NCI-H748 (cell line): ENCODE data around the gene CABP2.

ENCODE experiments used
- DNase-seq: peaks from one replicate; lab custom pipeline; 2025; ENCODE audit not compliant: unreplicated experiment; lab: John Stamatoyannopoulos, UW

CABP2 gene

DNA sequence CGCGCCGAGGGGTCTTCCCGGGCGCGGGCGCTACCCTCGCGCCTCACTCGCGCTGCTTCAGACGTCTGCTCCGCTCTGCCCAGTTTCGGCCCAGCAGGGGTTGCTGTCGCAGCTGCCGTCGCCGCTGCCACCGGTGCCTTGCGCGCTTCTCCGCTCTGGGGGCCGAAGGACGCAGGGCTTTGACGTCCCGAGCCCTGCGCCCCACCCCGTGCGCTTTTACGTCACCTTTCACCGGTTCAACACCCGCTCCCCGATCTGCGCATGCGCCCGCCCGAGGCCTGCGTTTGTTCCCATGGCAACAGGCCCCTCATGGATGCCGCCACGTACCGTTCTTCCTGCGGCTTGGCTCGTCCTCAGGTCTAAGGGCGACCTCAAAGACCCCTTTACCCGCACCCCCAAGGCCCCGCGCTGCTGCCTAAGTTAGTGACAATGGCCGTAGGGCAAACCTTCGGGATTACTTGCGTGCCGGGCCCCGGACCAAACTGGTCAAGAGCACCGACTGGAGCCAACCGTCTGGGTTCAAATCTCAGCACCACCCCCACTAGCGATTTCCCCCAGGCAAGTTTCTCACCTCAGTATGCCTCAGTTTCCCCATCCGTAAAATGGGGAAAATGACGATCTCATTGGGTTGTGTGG lies 14.6 kb downstream of the CABP2 start:
- DNase-seq, result peak; percentile 98

DNA sequence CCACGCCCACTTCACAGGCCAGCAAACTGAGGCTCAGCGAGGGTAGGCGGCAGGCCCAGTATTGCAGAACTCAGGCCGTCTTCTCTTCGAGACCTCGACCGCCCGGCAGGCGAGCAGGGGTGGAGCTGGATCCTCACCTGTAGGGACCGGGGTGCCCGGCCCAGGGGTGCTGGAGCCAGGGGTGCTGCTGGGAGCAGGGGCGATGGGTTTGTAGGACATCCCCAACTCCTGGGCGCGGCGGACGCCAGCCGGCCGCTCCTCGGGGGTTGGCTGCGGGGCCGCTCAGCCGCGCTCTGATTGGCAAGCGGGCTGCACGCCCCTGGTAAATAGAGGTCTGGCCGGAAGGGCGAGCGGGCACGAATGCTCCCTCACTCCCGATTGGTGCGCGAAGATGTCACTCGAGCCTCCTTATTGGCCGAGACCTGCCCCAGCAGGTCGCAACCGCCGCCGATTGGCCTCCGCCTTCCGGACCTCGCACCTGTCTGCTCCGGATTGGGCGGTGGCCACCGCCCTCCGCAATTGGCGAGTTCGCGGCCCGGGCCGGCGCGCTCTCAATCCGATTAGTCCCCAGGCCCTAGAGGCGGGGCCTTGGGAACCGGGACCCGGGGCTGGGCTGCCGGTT lies 15.3 kb downstream of the CABP2 start, which contains the start of gene CDK2AP2:
TSS of gene CDK2AP2 (minus strand) at position 299 of the 622 bp plus-strand sequence. CDS start at position 219, 80 bp downstream.
- peak; percentile 100 for DNase-seq

- peak; percentile 60 for DNase-seq
Observed at GRCh38 chr11:67507242-67507863, 15.9 kb downstream of the CABP2 start.

- no peak for DNase-seq
Observed at GRCh38 chr11:67506426-67507051, 16.7 kb downstream of the CABP2 start.

GRCh38 chr11:67505605-67506396 lies 17.4 kb downstream of the CABP2 start:
- DNase-seq, result peak; percentile 93

GRCh38 chr11:67504950-67505581 lies 18.2 kb downstream of the CABP2 start, which contains the start of gene PITPNM1:
Gene PITPNM1, minus strand, starts transcription at chr11:67505363. Its CDS starts 1,183 bp downstream, at chr11:67504180.
- peak; percentile 76 for DNase-seq

DNA sequence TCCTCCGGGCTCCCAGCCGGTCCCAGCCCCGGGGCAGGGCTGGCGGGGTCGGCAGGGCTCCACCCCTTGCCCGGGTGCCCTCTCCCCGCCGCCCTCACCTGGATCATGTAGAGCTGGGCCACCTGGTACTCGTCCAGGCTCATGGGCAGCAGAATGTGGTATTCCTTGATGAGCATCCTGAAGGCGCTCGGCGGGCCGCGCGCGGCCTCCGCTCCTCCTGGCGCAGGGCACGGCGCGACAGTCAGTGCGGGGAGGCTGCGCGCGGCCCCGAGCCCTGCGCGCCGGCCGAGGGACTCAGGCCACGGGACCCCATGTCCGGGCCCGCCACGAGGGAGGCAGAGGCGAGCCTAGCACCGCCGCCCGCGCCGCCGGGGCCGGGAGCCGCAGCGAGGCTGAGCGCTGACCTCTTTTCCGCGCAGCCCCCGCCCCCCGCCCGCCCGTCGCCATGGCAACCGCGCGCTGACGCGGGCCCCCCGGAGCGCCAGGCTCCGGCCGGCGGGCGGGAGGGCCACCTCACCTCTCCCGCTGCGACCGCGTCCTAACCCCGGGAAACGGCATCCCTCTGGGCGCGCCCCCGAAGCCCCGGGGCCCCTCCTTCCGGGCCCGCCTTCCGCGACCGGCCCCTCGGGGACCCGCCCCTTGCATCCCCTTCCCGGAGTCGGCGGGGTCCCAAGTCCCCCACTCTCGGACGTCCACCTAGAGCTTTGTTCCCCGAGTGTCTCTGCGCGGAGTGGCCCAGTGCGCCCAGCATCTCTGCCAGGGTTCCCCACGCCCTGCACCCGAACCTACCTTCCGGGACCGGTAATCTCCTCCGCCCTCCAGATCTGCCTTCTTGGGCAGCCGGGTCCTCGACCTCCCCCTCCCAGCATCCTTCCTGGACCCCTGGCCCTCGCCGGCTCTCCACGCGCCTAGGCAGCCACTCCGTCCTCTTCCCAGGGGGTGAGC lies 19.0 kb downstream of the CABP2 start:
- DNase-seq, result peak; percentile 59

DNA sequence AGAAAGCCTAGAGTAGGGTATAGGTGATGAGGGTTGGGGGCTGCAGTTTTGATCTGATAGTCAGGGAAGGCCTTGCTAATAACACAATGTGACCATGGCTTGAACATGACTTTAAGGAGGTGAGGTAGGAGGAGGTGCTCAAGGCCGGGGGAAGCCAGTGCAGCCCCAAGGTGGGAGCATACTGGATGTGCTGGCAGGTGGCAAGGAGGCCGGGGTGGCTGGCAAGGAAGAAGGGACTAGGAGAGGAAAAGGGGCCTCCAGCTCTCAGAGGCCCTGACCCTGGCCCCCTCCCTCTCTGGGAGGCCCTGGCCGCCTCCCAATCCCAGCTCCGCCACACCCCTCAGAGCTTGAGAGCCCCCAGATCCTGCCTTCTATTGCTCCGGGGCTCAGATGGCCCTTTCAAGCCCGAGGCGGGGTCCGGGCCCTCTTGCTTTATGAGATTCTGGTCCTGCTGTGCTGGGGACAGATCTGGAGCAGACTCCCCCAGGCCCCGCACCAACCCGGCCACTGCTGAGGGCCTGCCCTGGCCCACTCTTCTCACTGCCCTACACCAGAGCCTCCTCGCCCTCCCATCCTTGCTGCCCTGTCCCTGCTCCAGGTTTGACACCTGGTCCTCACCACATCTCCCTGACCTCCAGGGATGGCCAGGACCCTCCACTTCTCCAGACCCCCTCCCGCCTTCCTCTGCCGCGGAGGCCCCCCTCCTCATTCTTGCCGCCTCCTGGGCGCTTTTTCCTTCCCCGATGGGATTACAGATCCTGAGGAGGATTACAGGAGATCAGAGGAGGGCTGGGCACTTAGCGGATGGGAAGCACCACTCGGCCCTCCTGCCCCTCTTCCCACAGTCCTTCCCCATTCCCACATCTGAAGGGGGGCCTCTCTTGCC lies 19.9 kb downstream of the CABP2 start:
- DNase-seq, result no peak

DNA sequence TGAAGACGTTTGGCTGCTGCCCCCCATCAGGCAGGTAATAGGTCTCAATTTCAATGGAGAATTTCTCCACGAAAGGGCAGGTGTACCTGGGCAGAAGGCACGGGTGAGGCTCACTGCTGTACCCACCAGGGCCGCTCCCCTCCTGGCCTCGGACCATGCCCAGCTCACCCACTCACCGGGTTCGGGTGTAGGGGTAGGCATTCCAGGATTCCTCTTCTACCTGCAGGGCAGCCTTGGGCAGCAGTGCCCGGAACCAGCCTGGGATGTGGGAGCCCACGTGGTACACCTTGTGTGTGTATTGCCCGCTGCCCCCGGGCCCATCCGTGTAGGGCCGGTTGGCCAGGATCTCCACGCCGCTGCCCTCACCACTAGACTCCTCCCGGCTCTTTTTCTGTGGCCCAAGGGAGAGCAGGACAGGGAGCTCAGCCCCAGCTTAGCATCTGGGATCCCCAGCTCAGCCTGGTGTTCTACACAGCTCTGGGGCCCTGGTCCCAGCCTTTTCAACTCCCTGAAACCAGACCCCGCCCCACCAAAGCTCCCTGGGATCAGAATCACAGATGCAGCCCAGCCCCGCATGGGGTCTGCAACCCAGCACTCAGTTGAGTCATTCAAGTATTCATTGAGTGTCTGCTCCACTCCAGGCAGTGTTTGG lies 20.8 kb downstream of the CABP2 start:
- DNase-seq, result no peak

- no peak for DNase-seq
Observed at GRCh38 chr11:67501854-67502253, 21.4 kb downstream of the CABP2 start.

GRCh38 chr11:67500831-67501715 lies 22.2 kb downstream of the CABP2 start:
- DNase-seq, result no peak

DNA sequence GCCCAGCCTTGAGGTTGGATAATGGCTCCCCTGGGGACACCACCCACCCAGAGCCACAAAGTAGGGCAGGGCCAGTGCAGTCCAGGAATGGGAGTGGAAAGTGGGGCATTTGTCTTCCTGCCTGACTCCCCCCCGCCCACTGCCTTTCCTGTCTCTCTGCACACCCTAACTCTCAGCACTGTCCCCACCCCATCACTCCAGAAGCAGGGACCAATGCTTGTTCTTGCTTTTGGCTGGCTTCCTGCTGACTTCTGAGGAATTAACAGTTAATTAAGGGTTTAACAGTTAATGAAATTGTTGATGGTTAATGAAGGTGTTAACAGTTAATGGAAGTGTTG lies 22.8 kb downstream of the CABP2 start:
- DNase-seq, result no peak

DNA sequence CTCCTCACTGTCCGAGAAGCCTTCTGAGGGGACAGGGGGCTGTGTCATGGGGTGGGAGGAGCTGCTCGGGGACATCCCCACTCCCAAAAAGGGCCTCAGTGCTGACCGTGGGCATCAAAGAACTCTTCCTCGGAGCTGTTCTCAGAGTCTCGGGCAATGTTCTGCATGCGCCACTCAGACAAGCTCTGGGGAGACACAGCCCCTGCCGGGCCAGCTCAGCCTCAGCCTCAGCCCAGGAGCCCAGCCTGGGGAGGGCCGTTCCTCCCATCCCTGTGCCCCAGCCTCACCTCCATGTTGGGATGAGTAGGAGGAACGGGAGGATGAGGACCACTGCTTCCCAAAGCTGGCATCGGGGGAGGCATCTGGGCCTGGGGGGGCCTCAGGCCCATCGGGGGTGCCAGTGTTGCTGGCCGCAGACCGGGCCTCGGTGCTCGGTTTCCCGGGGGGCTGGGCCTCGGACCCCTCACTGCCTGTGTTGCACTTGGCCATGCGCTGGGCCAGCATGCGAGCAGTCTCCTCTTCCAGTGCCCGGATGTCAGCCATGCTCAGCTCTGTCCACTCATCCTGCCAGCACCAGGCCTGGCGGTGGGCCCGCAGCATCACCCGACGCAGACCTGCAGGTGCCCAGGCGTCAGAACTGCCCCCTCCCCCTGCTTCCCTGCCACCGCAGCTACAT lies 23.3 kb downstream of the CABP2 start:
- no peak for DNase-seq

DNA sequence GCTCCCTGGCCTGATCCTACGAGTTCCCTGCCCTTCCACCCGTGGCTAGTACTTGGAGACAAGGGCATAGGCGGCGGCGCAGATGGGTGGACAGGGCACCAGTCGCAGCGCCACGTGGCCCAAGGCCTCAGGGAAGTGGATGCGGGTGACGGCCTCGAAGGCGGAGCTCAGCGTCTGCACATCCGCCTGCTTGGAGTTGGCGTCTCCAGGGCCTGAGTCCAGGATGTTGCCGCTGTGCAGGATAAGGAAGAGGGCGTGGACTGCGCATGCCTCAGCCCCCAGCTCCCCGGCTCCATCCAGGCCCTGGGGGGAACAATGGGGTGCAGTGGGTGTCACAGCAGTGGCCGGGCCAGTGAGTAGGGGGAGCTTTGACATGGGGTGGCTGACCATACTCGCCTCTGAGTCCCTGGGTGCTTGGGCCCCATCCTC lies 24.7 kb downstream of the CABP2 start:
- DNase-seq, result no peak

- DNase-seq, result no peak
Observed at GRCh38 chr11:67497656-67498291, 25.5 kb downstream of the CABP2 start.

- no peak for DNase-seq
Observed at GRCh38 chr11:67496113-67496512, 27.1 kb downstream of the CABP2 start.
